Inflammatory macrophage treated with lipopolysaccharide for 4 hours (primary cell): Measurements from ENCODE around the gene GGNBP2.

Experiments
- DNase-seq: peaks from one replicate; pipeline ENCODE4 v3.0.0-alpha.2; 2020

Gene GGNBP2

GRCh38 chr17:36566081-36566480 is 21.4 kb downstream of the GGNBP2 start:
- no peak for DNase-seq

GRCh38 chr17:36575028-36575427 is 30.3 kb downstream of the GGNBP2 start:
- no peak for DNase-seq

GRCh38 chr17:36576793-36577192 is 32.1 kb downstream of the GGNBP2 start:
- no peak for DNase-seq

DNA sequence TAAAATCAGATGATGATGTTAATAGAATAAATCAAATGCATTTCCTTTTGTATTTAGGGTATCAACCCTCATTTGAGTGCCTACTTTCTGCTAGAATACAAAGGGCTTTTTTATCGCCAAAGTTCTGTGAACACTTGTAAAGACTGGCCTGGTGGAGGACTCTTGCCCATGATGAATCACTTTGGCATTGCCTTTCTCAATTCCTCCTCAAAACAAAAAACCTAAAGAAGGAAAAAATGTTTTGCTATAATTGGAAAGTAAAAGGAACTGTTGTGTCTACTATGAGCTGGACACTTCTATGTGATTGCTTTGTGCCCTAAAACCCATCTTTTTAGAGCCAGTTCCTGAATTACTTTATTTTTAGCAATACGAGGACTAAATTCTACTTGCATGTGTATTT is 34.0 kb downstream of the GGNBP2 start:
- no peak for DNase-seq

- no peak for DNase-seq
Observed at GRCh38 chr17:36583787-36584186, 39.1 kb downstream of the GGNBP2 start.

DNA sequence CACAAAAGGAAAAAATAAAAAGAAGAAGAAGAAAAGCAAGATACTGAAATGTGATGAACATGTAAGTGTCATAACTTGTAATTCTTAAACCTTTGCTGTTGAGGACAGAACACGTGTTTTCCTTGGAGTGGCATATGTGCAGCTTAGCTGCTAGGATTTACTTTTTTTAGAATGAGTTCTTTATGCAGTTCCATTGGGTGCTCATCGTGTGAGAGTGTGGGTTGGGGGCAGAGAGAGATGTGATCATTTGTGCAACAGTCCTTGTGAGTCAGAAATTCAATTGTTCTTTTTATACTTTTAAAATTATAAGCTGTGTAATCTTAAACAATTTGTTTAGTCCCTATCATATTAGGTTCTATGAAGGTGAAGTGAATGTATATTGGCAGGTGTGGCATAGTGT is 41.4 kb downstream of the GGNBP2 start:
- DNase-seq, result no peak

GRCh38 chr17:36590082-36590481 is 45.4 kb downstream of the GGNBP2 start:
- peak; percentile 18 for DNase-seq

DNA sequence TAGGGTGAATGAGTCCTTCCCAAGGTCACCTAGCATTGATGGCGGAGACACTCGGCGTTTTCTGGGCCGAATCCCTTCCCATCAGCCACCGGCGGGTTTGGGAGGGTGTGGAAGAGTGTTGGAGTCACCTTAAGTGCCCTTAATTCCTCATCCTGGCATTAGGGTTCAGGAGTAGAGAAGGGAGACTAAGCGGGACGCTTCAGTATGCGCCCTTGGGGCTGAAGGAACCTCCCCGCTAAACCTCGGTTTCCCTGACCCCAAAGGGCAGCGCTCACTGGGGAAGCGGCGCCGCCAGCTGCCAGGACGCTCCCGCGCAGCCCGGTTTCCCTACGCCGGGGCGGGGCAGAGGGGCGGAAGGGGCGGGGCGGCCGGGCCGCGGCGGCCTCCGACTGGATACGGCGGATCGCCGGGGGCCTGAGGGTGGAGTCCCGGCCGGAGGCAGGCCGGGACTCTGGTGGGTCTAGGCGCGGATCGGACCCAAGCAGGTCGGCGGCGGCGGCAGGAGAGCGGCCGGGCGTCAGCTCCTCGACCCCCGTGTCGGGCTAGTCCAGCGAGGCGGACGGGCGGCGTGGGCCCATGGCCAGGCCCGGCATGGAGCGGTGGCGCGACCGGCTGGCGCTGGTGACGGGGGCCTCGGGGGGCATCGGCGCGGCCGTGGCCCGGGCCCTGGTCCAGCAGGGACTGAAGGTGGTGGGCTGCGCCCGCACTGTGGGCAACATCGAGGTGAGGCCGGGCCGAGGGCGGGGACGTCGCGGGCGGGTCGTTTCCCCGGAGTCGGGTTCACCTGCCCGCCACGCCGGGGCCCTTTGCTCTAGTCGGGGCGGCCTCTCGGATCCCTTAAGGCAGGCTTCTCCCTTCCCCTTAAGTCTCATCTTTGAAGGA is 47.0 kb downstream of the GGNBP2 start, which contains the start of gene DHRS11:
Gene DHRS11, plus strand, starts transcription at position 446 of the 882 bp plus-strand sequence. Its CDS starts 131 bp downstream, at position 577.
- peak; percentile 76 for DNase-seq

- no peak for DNase-seq
Observed at GRCh38 chr17:36592316-36592715, 47.6 kb downstream of the GGNBP2 start.

- DNase-seq, result no peak
Observed at GRCh38 chr17:36592716-36593321, 48.1 kb downstream of the GGNBP2 start.

GRCh38 chr17:36593656-36594316 is 49.1 kb downstream of the GGNBP2 start:
- peak; percentile 70 for DNase-seq

- no peak for DNase-seq
Observed at GRCh38 chr17:36594626-36595401, 50.1 kb downstream of the GGNBP2 start.

DNA sequence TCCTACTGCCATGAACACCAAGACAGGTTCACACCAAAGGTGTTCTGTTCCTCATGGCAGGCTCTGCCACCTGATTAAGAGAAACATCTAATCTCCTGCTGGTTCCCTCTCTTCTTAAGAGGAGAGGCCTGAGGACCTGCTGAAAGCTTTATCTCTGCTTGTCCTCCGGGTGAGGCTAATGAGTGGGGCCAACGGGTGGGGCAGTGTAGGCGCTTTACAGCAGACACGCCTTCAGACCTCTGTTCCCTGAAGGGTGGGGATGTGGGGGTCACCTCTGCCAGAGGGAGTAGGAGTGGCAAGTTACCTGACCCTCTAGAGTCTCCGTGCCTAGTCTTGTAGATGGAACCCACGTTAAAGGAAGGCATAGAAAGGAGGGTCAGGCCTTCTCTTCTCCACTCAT is 52.5 kb downstream of the GGNBP2 start:
- no peak for DNase-seq

GRCh38 chr17:36597866-36598777 is 53.4 kb downstream of the GGNBP2 start:
- DNase-seq, result no peak

DNA sequence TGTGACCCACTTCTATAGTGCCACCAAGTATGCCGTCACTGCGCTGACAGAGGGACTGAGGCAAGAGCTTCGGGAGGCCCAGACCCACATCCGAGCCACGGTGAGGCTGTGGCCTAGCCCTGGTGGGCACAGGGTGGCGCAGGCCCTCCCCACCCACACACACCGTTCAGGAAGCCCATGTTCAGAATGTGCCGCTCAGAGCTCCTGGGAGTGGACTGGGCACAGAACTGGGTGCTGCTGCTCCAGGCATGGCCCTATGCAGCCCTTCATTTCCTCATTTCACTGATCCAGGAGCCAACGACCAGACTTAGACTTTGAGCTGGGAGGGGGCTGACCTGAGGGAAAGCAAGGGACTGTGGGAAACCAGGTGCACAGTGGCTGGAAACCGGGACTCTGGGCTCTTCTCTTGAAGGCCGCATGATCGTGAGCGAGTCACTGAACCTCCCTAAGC is 54.3 kb downstream of the GGNBP2 start:
- DNase-seq, result no peak

DNA sequence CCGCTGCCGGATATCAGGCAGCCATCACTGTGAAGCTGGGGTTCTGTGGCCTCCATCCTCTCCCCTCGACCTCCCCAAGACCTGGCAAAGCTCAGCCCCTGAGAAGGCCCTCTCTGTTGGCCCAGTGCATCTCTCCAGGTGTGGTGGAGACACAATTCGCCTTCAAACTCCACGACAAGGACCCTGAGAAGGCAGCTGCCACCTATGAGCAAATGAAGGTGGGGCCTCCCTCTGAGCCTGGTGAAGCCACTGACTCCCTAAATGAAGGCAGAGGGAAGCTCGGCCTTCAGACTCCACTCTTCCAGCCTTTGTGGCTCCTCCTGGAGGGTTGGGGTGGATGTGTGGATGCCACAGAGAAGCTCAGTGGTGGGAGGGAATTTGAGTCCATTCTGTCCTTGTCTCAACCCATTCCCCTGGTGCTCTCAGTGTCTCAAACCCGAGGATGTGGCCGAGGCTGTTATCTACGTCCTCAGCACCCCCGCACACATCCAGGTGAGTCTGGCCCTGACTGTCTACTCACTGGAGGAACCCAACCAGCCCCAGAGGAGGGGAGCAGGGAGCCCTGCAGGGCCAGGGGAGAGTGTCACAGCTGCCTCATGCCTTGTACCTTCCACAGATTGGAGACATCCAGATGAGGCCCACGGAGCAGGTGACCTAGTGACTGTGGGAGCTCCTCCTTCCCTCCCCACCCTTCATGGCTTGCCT is 55.0 kb downstream of the GGNBP2 start:
- DNase-seq, result no peak

DNA sequence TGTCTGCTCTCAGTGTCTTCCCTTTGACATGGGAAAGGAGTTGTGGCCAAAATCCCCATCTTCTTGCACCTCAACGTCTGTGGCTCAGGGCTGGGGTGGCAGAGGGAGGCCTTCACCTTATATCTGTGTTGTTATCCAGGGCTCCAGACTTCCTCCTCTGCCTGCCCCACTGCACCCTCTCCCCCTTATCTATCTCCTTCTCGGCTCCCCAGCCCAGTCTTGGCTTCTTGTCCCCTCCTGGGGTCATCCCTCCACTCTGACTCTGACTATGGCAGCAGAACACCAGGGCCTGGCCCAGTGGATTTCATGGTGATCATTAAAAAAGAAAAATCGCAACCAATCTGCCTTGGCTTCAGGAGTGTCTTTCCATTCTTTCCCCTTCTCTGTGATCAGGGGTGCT is 55.7 kb downstream of the GGNBP2 start:
- no peak for DNase-seq

DNA sequence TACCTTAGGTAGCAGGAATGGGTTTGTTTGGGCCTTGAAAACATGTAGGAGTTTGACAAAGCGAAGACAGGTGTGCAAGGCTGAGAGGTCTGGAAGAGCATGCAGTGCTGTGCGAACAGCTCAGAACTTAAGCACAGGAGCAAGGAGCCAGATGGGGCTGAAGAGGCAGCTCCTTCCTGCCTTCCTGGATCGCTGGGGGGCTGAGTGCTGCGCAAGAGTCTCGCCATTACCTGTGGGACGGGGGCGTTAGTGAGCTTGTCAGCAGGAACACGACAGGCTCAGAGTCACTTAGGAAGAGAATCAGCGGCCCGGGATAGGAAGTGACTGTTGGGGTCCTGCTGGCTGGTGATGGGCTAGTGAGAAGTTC is 56.2 kb downstream of the GGNBP2 start:
- DNase-seq, result no peak

DNA sequence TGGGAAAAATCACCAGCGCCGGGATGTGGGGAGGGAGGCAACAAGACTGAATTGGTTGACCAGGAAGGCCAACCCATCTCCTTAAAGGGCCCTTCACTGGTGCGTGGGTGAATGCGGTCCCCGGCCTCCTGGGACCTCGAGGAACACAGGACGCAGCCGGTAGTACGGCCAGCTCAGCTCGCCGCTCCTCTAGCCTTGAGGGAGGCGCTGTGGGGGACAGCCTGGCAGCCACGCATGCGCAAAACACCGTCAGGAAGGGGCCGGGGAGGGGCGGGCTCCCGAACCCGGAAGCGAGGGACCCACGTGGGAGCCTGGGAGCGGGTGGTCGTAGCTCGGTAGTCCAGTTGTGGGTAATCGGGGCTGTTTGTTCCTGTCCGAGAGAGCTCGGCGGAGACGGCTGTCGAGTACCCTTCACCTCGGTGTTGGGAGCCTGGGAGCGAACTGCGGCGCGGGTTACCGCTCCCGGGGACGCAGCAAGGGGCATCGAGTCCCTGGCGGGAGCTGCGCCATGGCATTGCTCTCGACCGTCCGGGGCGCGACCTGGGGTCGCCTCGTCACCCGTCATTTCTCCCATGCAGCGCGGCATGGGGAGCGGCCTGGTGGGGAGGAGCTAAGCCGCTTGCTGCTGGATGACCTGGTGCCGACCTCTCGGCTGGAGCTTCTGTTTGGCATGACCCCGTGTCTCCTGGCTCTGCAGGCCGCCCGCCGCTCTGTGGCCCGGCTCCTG is 56.7 kb downstream of the GGNBP2 start, which contains the start of gene MRM1:
Gene MRM1, plus strand, starts transcription at position 281 of the 727 bp plus-strand sequence. Its CDS starts 228 bp downstream, at position 509.
- DNase-seq, result peak; percentile 93

DNA sequence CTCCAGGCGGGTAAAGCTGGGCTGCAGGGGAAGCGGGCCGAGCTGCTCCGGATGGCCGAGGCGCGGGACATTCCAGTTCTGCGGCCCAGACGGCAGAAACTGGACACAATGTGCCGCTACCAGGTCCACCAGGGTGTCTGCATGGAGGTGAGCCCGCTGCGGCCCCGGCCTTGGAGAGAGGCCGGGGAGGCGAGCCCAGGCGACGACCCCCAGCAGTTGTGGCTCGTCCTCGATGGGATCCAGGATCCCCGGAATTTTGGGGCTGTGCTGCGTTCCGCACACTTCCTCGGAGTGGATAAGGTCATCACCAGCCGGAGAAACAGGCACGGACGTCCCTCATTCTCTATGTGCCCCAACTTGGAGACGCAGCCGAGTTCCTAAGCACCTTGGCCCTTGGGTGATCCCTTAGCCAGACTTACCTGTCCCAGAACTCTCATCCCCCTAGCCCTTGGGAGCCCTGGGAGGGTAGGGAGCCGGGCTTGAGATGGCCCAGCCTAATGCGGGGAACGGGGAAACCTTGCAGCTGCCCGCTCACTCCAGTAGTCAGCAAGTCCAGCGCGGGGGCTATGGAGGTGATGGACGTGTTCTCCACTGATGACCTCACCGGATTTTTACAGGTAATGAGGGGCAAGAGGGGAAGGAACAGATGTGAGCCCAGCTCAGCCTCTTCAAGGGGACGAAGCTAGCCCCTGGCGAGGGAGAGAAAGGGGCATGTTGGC is 57.5 kb downstream of the GGNBP2 start:
- no peak for DNase-seq
